AG10803 (cell line): ENCODE data around the gene PIM1.
A peak's percentile ranks its signal among the peaks of the same experiment; 100 is the strongest.

Experiments
- DNase-seq: peaks from one replicate; pipeline ENCODE4 v3.0.0; 2010; ENCODE audit warnings: low read depth
- H3K4me3 ChIP-seq: 2 replicates; pipeline ENCODE4 v1.5.1; 2011; ENCODE audit warnings: mild to moderate bottlenecking, low read length, control low read depth
- TF ChIP-seq, protein P1 (sequence below): conservative IDR thresholded peaks from 2 replicates; pipeline ENCODE4 v1.5.1; 2011; ENCODE audit warnings: mild to moderate bottlenecking, low read length, control low read depth, inconsistent platforms

The PIM1 gene

DNA sequence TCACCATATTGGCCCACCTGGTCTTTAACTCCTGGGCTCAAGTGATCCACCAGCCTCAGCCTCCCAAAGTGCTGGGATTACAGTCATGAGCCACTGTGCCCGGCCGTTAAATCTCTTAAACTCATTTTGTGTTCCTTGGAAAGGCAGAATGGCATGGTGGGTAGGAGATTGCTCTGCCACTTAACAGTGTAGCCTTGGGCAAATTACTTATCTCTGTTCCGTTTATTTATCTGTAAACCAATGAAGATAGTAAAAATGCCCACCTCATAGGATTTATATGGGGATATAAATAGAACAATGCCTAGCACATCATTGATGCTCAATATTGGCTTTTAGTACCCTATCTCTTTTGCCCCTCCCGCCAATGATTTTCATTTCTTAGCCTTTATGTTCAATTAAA, 7.2 kb upstream of the PIM1 start:
- no peak overlapping the region for H3K4me3 ChIP-seq
- TF ChIP-seq, protein P1, sequence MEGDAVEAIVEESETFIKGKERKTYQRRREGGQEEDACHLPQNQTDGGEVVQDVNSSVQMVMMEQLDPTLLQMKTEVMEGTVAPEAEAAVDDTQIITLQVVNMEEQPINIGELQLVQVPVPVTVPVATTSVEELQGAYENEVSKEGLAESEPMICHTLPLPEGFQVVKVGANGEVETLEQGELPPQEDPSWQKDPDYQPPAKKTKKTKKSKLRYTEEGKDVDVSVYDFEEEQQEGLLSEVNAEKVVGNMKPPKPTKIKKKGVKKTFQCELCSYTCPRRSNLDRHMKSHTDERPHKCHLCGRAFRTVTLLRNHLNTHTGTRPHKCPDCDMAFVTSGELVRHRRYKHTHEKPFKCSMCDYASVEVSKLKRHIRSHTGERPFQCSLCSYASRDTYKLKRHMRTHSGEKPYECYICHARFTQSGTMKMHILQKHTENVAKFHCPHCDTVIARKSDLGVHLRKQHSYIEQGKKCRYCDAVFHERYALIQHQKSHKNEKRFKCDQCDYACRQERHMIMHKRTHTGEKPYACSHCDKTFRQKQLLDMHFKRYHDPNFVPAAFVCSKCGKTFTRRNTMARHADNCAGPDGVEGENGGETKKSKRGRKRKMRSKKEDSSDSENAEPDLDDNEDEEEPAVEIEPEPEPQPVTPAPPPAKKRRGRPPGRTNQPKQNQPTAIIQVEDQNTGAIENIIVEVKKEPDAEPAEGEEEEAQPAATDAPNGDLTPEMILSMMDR: no peak
- no peak for DNase-seq

GRCh38 chr6:37168163-37168758, 1.7 kb upstream of the PIM1 start:
- DNase-seq: no peak
- TF ChIP-seq, protein P1: no peak
- no peak overlapping the region for H3K4me3 ChIP-seq

DNA sequence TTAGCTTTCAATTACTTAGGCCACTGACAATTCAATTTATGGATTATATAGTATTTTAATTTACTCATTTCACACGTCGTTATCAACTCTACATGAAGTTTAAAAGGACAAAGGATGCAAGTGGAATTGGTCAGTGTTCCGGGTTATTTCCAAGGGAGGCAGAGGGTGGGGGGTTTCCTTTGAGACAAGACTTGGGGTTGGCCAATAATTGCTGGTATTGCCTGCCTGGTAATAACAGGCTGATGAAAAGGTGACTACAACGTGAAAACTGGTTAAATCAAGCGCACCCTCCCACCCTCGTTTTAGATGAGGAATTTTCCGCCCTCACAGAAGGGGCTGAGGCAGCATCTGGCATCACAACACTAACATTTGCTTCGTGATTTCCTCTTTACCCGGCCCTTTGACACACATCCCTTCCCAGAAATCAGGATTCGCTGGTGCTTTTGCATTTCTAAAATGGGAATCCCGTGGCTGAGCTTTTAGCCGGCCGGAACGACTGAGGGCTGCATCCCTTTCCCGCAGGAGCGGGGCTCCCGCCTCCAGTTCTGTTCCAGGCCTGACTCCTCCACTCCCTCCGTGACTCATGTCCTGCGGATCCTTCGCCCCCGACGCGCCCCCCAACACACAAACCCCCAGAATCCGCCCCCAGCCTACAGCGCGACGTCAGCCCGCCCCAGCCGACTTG, 999 bp upstream of the PIM1 start:
- TF ChIP-seq, protein P1: no peak
- DNase-seq: no peak
- peak overlapping the region; percentile 60 for H3K4me3 ChIP-seq

GRCh38 chr6:37170273-37171200, 585 bp downstream of the PIM1 start:
- H3K4me3 ChIP-seq: peak overlapping the region; percentile 92
- DNase-seq: peak; percentile 42
- TF ChIP-seq, protein P1: peak; percentile 18; the same call in 1 of the 2 replicates

DNA sequence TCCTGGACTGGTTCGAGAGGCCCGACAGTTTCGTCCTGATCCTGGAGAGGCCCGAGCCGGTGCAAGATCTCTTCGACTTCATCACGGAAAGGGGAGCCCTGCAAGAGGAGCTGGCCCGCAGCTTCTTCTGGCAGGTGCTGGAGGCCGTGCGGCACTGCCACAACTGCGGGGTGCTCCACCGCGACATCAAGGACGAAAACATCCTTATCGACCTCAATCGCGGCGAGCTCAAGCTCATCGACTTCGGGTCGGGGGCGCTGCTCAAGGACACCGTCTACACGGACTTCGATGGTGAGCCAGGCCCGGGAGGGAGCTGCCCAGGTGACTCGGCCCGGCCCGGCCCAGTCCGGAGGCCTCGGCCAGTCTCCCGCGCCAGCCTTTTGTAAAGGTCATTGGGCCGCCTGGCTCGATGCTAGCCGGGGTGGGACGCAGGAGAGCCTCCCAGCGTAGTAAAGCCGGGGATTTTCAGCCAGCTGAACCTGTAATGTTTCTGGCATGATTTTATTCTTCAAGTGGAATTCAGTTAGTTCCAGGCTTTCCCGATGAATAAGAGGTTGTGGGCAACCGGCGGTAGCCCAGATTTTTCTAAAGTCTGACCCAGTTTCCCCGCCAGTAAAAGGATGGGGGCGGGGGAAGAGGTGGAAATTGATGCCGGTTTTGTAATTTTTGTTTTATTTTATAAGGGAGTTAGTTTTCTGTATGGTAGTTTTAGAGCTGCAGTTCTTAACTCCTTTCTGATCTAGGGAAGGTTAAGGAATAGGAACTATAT, 1.4 kb downstream of the PIM1 start:
- peak overlapping the region; percentile 92 for H3K4me3 ChIP-seq
- peak; percentile 58 for DNase-seq
- TF ChIP-seq, protein P1: no peak

DNA sequence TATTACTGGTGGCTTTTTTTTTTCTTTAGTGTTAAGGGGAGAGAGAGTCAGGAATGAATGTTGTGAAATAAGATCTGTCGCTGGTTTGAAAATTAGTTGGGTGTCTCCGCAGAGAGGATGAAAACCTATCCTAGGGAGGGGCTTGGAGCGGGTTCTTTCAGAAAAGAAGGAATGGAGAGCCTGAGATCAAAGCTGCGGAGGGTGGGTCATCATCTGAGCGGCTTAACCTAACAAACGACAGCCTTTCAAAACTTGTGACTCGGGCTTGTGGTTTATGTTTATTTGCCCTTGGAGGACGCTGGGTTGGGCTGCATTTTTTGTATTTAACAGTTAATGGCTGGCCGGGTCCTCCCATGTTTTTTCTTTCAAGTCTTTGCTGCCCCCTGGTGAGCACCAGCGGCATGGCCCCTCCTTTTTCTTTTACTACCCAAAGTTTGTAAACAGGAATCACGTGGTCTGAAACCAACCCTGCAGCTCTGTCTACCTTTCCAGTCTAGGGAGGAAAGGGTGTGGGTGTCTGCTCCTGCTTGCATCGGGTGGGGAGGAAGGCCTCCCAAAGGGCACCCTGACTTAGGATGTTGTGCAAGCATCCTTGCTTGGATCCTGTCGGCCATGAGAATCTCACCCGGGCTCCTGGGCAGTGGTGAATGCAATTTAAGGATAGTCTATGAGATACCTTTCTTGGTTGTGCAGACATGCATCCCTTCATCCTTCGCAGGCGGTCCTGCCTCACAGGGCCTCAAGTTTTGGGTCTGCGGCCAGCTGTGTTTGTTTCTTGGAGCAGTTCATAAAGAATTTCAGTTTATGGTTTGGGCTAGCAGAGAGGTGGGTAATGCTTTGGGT, 2.2 kb downstream of the PIM1 start:
- H3K4me3 ChIP-seq: peak overlapping the region; percentile 92
- TF ChIP-seq, protein P1: peak; percentile 86
- peak; percentile 95 for DNase-seq
